PFSK-1 (cell line): Measurements from ENCODE around the gene SYNDIG1.

Source experiments
- FOXP2 ChIP-seq: optimal IDR thresholded peaks from 2 replicates; pipeline ENCODE3; 2011; ENCODE audit warnings: borderline replicate concordance, control low read depth, inconsistent platforms; ENCODE audit not compliant: insufficient read depth; ENCODE audit errors: extremely low read length, extremely low read depth
- POLR2AphosphoS5 ChIP-seq: IDR thresholded peaks from 2 replicates; pipeline ENCODE4 v1.6.1; 2012; ENCODE audit warnings: low read depth, mild to moderate bottlenecking, control low read depth, low read length, moderate library complexity
- SIN3A ChIP-seq: IDR thresholded peaks from 2 replicates; pipeline ENCODE4 v1.6.1; 2012; ENCODE audit warnings: mild to moderate bottlenecking, low read length, moderate library complexity, borderline replicate concordance; ENCODE audit not compliant: insufficient read depth
- TAF1 ChIP-seq: IDR thresholded peaks from 2 replicates; pipeline ENCODE4 v1.6.1; 2012; ENCODE audit warnings: low read length, control low read depth, borderline replicate concordance; ENCODE audit not compliant: insufficient read depth
- TF ChIP-seq, protein P1 (sequence below), 2 experiments: IDR thresholded peaks; 2 replicates each; pipeline versions ENCODE4 v1.6.1 to v1.8.0; 2011 to 2012; ENCODE audit warnings: low read depth in 2 of 2, low read length in 2 of 2, control low read depth in 1 of 2, inconsistent platforms in 1 of 2, mild to moderate bottlenecking in 1 of 2, moderate library complexity in 1 of 2; ENCODE audit not compliant: insufficient read depth in 1 of 2

DNA sequence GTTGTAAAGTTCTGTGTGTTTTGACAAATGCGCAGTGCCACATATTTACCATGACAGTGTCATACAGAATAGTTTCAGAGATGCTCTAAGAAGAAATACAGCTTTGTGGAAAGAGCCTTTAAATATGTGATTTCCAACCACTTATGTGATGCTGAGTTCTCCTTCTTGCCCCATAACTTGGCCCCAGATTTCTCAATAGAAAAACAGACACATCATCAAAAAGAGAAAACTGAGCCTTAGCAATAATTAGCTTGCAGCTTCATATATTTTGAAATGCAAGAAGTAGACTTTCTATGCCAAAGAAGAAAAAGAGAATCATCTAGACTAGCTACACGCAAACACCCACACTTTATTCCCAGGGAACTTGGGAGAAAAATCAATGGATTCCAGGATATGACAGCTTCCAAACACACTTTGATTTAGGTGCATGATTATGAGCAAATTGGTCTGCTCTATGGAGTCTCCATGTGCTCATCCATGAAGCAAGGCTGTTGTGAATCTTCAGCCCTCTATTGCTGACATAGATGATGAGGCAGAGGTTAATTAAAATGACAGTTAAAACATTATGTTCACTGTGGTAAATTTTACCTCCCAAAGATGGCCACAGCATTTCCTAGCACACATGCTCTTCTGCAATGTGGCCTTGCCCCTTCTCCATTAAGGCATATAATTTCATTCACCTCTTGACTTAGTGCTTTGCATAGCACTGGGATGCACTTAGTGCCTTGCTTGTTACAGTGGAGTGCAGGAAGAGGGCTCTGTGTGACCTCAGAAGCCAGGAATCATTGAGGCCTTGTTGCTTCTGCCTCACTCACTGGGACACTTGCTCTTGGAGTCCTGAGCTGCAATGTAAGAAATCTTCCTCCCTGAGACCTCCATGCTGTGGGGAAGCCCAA lies 174.6 kb downstream of the SYNDIG1 start:
- no peak for TF ChIP-seq POLR2AphosphoS5
- no peak for TF ChIP-seq SIN3A
- no peak for TF ChIP-seq TAF1
- TF ChIP-seq, protein P1, sequence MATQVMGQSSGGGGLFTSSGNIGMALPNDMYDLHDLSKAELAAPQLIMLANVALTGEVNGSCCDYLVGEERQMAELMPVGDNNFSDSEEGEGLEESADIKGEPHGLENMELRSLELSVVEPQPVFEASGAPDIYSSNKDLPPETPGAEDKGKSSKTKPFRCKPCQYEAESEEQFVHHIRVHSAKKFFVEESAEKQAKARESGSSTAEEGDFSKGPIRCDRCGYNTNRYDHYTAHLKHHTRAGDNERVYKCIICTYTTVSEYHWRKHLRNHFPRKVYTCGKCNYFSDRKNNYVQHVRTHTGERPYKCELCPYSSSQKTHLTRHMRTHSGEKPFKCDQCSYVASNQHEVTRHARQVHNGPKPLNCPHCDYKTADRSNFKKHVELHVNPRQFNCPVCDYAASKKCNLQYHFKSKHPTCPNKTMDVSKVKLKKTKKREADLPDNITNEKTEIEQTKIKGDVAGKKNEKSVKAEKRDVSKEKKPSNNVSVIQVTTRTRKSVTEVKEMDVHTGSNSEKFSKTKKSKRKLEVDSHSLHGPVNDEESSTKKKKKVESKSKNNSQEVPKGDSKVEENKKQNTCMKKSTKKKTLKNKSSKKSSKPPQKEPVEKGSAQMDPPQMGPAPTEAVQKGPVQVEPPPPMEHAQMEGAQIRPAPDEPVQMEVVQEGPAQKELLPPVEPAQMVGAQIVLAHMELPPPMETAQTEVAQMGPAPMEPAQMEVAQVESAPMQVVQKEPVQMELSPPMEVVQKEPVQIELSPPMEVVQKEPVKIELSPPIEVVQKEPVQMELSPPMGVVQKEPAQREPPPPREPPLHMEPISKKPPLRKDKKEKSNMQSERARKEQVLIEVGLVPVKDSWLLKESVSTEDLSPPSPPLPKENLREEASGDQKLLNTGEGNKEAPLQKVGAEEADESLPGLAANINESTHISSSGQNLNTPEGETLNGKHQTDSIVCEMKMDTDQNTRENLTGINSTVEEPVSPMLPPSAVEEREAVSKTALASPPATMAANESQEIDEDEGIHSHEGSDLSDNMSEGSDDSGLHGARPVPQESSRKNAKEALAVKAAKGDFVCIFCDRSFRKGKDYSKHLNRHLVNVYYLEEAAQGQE (IDR thresholded peaks at IDR 0.05; ENCODE audit: insufficient read depth in 1 of 2, low read depth in 2 of 2, low read length in 2 of 2) = no peak
- TF ChIP-seq FOXP2 = no peak
